HUES64 (cell line): ENCODE results near the gene OBSL1.

Source experiments
- H3K27ac ChIP-seq: 2 replicates; pipeline ENCODE4 v1.7.0; 2013; ENCODE audit warnings: low read depth, low read length, inconsistent platforms
- H3K27me3 ChIP-seq: 2 replicates; pipeline ENCODE4 v1.6.1; 2013; ENCODE audit warnings: mild to moderate bottlenecking, low read length; ENCODE audit not compliant: insufficient read depth
- H3K36me3 ChIP-seq: 2 replicates; pipeline ENCODE4 v1.6.1; 2013; ENCODE audit warnings: mild to moderate bottlenecking, low read length; ENCODE audit not compliant: insufficient read depth
- H3K4me1 ChIP-seq: 2 replicates; pipeline ENCODE4 v1.6.1; 2013; ENCODE audit warnings: mild to moderate bottlenecking, low read length, moderate library complexity; ENCODE audit not compliant: insufficient read depth
- H3K4me3 ChIP-seq: 2 replicates; pipeline ENCODE4 v1.5.1; 2013; ENCODE audit warnings: mild to moderate bottlenecking, low read length, moderate library complexity
- H3K9ac ChIP-seq: 2 replicates; pipeline ENCODE4 v1.6.1; 2013; ENCODE audit warnings: mild to moderate bottlenecking, low read depth, low read length
- H3K9me3 ChIP-seq: 2 replicates; pipeline ENCODE4 v1.6.1; 2013; ENCODE audit warnings: low read depth, low read length; ENCODE audit not compliant: insufficient read depth
- WGBS: fragments of 150-250, 120-280 bp; methylation state at CpG from one replicate; pipeline ENCODE4 v1.1.7; 2013; ENCODE audit warnings: missing lambda C conversion rate; 5-methylcytosine and 5-hydroxymethylcytosine counted together

OBSL1 gene

GRCh38 chr2:219506802-219507526 lies 64.4 kb downstream of the OBSL1 start:
- peaks cover 36% of the 10 kb centered on the region for H3K4me1 ChIP-seq
- H3K9ac ChIP-seq = peak overlapping the region; percentile 55
- peaks cover 12% of the 10 kb centered on the region for H3K27me3 ChIP-seq
- no peaks in the 10 kb centered on the region for H3K9me3 ChIP-seq
- WGBS = 23% methylated on average over 15 of the region's 17 CpGs
- H3K4me3 ChIP-seq = 0 out of 2 replicates have a peak overlapping the region, but pooled peaks have one; percentile 5
- H3K27ac ChIP-seq = peak overlapping the region; percentile 85
- H3K36me3 ChIP-seq = peaks cover 8% of the 10 kb centered on the region; the same call in 1 of the 2 replicates

GRCh38 chr2:219506153-219506801 lies 65.1 kb downstream of the OBSL1 start:
- Histone ChIP-seq H3K9ac (0 out of 2 replicates have a peak overlapping the region, but pooled peaks have one; percentile 55), H3K4me1 (peaks cover 33% of the 10 kb centered on the region)
- WGBS = 76% methylated on average over 23 of the region's 23 CpGs

GRCh38 chr2:219505585-219505984 lies 65.8 kb downstream of the OBSL1 start:
- H3K9me3 ChIP-seq = no peaks in the 10 kb centered on the region
- H3K4me1 ChIP-seq = peaks cover 32% of the 10 kb centered on the region
- H3K4me3 ChIP-seq = no peak overlapping the region
- H3K9ac ChIP-seq = no peak overlapping the region
- 0 out of 2 replicates have a peak, but pooled peaks cover 2% of the 10 kb centered on the region for H3K27me3 ChIP-seq
- peaks cover 8% of the 10 kb centered on the region; the same call in 1 of the 2 replicates for H3K36me3 ChIP-seq
- no peak overlapping the region for H3K27ac ChIP-seq
- WGBS = 95% methylated on average over 9 of the region's 9 CpGs

More at GRCh38 chr2:219506153-219506801, 65.1 kb downstream of the OBSL1 start:
- peaks cover 8% of the 10 kb centered on the region; the same call in 1 of the 2 replicates for H3K36me3 ChIP-seq
- H3K9me3 ChIP-seq = no peaks in the 10 kb centered on the region
- H3K27ac ChIP-seq = peak overlapping the region; percentile 85
- H3K4me3 ChIP-seq = 0 out of 2 replicates have a peak overlapping the region, but pooled peaks have one; percentile 5
- peaks cover 7% of the 10 kb centered on the region for H3K27me3 ChIP-seq

- H3K4me1 ChIP-seq = peaks cover 25% of the 10 kb centered on the region
- peaks cover 8% of the 10 kb centered on the region; the same call in 1 of the 2 replicates for H3K36me3 ChIP-seq
- no peaks in the 10 kb centered on the region for H3K9me3 ChIP-seq
- H3K4me3 ChIP-seq = no peak overlapping the region
- peaks cover 7% of the 10 kb centered on the region for H3K27me3 ChIP-seq
- no peak overlapping the region for H3K9ac ChIP-seq
- H3K27ac ChIP-seq = no peak overlapping the region
These were observed 68.7 kb downstream of the OBSL1 start for GRCh38 chr2:219502618-219503017.

- Histone ChIP-seq H3K4me1 (peaks cover 18% of the 10 kb centered on the region), H3K9ac (no peak overlapping the region), H3K27me3 (peaks cover 15% of the 10 kb centered on the region), H3K4me3 (no peak overlapping the region), H3K36me3 (peaks cover 8% of the 10 kb centered on the region; the same call in 1 of the 2 replicates), H3K27ac (no peak overlapping the region), H3K9me3 (no peaks in the 10 kb centered on the region)
- WGBS = 93% methylated on average over 14 of the region's 14 CpGs
These were observed 69.5 kb downstream of the OBSL1 start for GRCh38 chr2:219501849-219502248.
